ENCODE results near the gene TMEM202.
"Not testable (repeated sequence)": the region's sequence is repeated elsewhere in the genome, so short reads cannot be mapped to it uniquely, and the experiment has no call there.

The TMEM202 gene

GRCh38 chr15:72397796-72398588, at the start of gene TMEM202:
TMEM202 (plus strand) TSS chr15:72398305; CDS start chr15:72398327, 22 bp downstream.
- no peak for DNase-seq

- no peak for DNase-seq
These were observed 44.8 kb upstream of the TMEM202 start for GRCh38 chr15:72353266-72353665.

- DNase-seq: no peak
These were observed 43.6 kb upstream of the TMEM202 start for GRCh38 chr15:72354496-72354895.

DNA sequence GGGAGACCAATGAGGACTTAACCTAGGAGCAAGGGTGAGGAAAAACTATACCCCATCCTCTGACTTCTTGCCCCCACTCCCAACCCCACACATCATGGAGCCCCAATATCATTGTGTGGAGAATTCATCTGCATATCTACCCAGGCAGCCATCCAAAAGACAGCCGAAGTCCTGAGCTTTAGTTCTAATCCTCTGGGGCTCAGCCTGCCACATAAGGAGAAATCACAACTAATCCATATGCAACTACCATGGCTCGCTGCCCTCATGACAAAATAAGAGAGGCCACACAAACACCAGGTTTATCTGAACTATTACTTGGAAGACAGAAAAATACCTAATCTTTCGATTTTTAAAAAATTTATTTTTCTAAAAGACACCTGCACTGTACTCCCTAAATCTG, 40.0 kb upstream of the TMEM202 start:
- DNase-seq: no peak

- no peak for DNase-seq
These were observed 39.4 kb upstream of the TMEM202 start for GRCh38 chr15:72358650-72359171.

GRCh38 chr15:72361176-72361575, 36.9 kb upstream of the TMEM202 start:
- no peak for DNase-seq

DNA sequence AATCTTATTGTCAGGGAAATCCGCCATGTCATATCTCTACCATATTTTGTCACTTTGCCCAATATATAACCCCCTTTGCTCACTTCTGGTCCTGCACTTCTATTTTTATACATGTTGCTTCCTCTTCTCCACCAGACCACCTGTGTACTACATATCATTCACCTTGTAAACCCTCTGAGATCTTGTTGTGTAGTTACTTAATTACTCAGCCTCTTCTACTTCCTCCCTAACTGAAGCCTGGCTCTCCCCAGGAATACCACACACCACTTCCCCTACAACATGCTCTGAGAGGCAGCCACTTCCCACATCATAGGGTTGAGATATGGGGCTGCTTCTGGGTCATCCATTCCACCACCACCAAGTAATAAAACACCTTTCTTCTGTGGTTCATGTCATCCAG, 32.3 kb upstream of the TMEM202 start:
- no peak for DNase-seq

GRCh38 chr15:72368325-72368724, 29.8 kb upstream of the TMEM202 start:
- no peak for DNase-seq

DNA sequence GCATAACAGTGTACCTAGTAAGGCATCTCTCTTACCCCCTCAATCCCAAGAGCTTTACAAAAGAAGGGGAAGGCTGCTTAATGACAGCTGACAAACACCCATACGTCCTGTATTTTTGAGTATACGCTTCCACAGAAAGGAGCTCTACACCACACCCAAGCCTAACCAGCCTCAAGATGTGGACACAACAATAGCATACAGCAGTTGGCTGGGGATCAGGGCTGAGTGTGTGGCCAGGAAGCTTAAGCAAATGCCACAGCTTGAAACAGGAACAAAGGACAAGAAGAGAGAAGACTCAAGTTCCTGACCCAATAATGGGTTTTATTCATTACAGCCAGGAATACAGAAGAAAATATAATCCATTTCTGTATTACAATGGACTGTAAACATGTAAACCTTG, 29.2 kb upstream of the TMEM202 start:
- no peak for DNase-seq

GRCh38 chr15:72369964-72370363, 28.1 kb upstream of the TMEM202 start:
- DNase-seq: no peak

GRCh38 chr15:72372361-72372760, 25.7 kb upstream of the TMEM202 start:
- DNase-seq: no peak

DNA sequence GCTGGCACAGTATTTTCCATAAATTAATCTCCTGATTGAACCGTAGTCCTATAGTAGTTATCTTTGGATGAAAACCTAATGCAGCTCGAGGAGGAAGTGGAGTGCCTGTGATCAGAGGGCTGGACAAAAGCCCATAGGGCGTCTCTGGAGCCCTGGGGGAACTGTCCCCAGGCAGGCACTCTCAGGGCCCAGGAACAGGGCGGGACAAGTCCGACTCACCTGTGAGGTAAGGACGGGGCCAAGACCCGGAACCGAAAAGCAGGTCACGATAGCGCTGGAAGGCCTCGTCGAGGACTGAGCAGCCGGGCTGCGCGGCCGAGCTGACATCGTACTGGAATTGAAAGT, 22.6 kb upstream of the TMEM202 start:
- DNase-seq: no peak

GRCh38 chr15:72375846-72376581, 22.1 kb upstream of the TMEM202 start, which contains the start of gene HEXA:
HEXA (minus strand) TSS chr15:72376014; CDS start chr15:72375972, 42 bp downstream.
- DNase-seq: peak; percentile 43

GRCh38 chr15:72377331-72377730, 20.8 kb upstream of the TMEM202 start:
- no peak for DNase-seq

GRCh38 chr15:72379106-72379505, 19.0 kb upstream of the TMEM202 start:
- DNase-seq: not testable (repeated sequence)

GRCh38 chr15:72379856-72380430, 18.2 kb upstream of the TMEM202 start:
- DNase-seq: no peak

DNA sequence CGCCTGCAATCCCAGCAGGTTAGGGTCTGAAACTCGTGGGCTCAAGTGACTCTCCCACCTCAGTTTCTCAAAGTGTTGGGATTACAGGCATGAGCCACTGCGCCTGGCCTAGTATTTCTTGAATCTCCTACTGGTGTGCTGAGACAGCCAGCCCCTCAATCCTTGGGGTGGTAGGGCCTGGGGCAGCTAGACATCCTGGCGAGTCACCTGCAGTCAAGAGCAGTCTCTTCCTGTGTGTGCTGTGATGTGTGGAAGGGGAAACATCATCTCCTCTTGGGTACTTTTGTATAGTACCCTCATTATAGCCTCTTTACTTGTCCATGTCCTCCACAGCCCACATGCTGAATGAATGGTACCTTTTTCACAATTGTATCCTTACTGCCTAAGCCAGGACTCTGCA, 17.4 kb upstream of the TMEM202 start:
- DNase-seq: no peak

DNA sequence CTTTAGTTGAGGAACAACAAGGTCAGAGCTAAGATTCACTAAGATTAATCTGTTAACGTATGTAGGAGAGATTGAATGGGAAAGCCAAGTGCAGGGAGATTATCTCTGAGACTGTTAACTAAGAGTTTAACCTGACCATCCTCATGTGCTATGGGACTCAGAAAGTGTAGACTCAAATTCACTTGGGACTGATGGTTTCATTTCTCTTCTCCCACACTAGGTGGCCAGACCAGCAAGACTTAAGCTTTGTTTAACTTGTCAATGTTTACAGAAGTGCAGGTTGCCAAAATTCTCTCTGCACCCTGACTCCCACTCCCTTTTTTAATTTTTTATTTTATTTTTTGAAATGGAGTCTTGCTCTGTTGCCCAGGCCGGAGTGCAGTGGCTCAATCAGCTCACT, 16.0 kb upstream of the TMEM202 start:
- DNase-seq: no peak

DNA sequence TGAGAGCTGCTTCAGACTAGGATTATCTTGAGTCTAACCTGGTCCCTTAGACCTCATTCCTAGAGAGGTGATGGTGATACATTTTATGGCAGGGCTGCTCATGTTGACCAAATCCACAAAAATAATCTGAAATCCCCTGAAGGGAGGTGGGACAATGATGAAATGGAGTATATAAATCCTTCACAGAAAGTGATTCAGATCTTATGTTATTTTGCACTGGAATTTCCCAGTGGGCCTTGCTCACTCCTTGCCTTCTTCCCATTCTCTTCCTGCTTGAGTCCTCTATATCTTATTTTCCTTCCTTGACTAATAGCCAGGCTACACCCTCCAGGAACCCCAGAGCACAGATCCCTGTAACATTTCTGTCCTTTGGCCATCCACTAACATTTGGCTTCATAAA, 10.4 kb upstream of the TMEM202 start:
- DNase-seq: no peak

- DNase-seq: no peak
These were observed 8.9 kb upstream of the TMEM202 start for GRCh38 chr15:72389231-72389630.

GRCh38 chr15:72396331-72396730, 1.8 kb upstream of the TMEM202 start:
- DNase-seq: not testable (repeated sequence)

DNA sequence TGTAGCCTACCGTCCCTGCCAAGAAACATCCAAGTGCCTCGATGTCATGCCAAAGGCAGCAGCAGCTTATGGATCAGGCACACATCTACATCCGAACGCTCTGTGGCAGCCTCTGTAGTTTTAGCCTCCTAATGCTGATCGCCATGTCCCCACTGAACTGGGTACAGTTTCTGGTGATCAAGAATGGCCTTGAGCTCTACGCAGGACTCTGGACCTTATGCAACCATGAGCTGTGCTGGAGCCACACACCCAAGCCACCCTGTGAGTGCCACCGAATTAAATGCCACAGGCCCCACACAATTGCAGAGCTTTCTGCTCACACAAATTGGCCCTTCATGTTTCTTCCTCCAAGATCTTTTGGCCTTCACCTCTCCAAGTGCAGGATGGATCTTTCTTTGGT, 543 bp downstream of the TMEM202 start:
- DNase-seq: no peak

GRCh38 chr15:72402726-72403125, 4.6 kb downstream of the TMEM202 start:
- no peak for DNase-seq

GRCh38 chr15:72404356-72404755, 6.3 kb downstream of the TMEM202 start:
- DNase-seq: no peak

All from DMS79 (cell line).